Kasumi-1 (cell line): ENCODE data around the gene NT5C.
"Not testable (repeated sequence)": the region's sequence is repeated elsewhere in the genome, so short reads cannot be mapped to it uniquely, and the experiment has no call there.

Experiments used
- DNase-seq, 2 experiments: peaks; one replicate each; lab custom pipeline; 2025; lab: John Stamatoyannopoulos, UW

Gene NT5C

DNA sequence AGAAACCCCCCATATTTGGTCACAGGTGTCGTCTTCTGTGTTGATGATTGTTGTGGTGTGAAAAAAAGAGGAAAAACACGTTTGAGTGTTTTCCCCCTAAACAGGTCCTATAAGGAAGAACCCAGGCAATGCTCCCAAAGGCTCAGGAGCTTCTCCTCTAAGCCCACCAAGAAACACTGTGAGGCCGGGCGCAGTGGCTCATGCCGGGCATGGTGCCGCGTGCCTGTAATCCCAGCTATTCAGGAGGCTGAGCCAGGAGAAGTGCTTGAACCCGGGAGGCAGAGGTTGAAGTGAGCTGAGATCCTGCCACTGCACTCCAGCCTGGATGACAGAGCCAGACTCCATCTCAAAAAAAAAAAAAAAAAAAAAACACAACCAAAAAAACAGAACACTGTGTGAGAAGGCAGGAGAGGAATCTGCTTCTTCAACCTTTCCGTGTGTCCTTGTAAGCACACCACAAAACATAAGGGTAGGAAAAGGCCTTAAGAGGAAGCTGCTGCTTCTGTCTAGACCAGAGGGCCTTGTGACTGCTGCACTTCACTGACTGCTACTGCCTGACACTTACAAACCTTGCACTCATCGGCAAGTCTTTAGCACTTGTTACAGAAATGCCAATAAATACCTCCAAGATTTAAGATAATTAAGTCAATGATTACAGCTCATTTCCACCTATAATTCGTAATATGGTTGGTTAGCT, 13.4 kb upstream of the NT5C start:
- DNase-seq = peak; percentile 22 to 39

DNA sequence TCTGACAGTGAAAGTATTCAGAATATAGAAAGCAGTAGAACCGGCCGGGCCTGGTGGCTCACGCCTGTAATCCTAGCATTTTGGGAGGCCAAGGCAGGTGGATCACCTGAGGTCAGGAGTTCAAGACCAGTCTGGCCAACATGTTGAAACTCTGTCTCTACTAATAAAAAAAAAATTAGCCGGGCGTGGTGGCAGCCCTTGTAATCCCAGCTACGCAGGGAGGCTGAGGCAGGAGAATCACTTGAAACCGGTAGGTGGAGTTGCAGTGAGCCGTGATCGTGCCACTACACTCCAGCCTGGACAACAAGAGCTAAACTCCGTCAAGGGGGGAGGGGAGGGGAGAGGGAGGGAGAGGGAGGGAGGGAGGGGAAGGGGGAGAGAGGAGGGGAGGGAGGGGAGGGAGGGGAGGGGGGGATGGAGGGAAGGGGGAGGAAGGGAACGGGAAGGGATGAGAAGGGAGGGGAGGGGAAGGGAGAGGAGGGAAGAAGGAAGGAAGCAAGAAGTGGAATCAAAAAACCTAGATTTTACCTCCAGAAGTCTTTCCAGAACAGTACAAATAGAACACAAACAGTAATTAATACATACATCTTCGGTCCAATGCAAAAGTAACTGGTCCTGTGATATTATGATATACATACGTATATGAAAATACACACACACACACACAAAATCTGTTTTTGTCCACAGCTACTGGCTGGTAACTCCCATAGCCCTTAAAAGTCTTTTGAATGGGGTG, 10.9 kb upstream of the NT5C start:
- no peak for DNase-seq

DNA sequence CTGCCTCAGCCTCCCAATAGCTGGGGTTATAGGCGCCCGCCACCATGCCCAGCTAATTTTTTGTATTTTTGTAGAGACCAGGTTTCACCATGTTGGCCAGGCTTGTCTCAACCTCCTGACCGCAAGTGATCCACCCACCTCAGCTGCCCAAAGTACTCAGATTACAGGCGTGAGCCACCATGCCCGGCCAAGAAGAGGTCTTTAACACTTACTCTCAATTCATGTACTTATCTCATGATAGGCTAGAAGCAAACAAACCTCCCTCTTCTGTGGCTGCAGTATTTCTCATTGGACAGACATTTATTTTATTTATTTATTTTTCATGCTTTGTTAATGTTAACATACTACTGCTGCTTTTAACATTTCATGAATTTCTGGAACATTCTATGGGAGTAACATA, 7.0 kb upstream of the NT5C start:
- DNase-seq = no peak

DNA sequence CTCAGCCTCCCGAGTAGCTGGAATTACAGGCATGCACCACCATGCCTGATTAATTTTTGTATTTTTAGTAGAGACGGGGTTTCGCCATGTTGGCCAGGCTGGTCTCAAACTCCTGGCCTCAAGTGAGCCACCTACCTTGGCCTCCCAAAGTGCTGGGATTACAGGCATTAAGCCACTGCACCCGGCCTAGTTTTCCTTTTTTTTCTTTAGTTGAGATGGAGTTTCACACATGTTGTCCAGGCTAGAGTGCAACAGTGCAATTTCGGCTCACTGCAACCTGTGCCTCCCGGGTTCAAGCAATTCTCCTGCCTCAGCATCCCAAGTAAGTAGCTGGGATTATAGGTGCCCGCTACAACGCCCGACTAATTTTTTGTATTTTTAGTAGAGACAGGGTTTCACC, 6.2 kb upstream of the NT5C start:
- DNase-seq = not testable (repeated sequence)

DNA sequence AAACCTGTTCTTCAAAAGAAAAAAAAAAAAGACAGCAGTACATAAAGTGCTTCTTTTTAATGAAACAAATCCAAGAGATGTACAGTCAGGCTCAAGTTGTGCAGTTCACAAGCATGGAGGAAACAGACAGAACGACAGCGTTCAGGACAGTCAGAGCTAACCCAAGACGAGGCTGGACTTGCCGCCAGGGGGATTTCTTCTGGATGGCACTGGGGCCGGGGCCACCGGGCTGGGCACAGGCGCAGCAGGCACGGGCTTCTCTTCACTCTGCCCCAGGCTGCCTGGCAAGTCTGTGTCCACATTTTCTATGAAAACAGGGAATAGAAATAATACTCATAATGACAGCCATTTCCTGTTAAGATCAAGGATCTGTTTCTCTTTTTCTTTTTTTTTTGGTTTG, 4.4 kb upstream of the NT5C start:
- no peak for DNase-seq

DNA sequence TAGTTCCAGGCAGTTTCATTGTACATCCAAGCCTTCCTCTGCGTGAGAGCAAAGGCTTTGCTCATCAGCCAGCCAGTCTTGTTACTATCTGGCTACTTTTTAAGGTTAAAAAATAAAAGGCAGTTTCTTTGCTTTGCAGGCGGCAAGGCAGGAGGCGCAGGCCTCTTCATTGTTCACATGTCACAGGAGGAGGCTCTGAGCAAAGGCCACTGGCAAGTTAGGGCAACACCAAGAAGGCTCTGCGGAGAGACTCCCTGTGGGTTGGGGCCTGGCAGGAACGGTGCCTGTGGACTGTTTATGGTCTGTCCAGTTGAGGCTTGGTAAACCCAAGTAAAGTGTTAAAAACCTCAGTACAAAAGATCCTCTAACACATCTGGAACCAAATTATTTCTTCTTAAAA, 3.9 kb upstream of the NT5C start:
- no peak for DNase-seq

DNA sequence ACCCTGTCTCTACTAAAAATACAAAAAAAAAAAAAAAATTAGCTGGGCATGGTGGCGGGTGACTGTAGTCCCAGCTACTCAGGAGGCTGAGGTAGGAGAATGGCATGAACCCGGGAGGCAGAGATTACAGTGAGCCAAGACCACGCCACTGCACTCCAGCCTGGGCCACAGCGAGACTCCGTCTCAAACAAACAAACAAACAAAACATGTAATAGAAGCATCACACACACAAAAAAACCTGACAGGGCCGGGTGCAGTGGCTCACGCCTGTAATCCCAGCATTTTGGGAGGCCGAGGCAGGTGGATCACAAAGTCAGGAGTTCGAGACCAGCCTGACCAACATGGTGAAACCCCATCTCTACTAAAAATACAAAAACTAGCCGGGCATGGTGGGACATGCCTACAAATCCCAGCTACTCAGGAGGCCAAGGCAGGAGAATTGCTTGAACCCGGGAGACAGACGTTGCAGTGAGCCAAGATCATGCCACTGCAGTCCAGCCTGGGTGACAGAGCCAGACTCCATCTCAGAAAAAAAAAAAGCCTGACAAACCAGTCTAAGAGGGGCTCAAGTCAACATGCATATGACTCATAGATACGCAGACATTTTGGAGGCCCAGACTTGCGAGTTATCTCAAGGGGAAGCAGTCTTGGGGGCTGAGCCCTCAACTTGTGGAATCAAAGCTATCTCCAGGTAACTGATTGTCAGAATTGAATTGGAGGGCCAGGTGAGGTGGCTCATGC, 2.2 kb upstream of the NT5C start:
- not testable (repeated sequence) for DNase-seq

DNA sequence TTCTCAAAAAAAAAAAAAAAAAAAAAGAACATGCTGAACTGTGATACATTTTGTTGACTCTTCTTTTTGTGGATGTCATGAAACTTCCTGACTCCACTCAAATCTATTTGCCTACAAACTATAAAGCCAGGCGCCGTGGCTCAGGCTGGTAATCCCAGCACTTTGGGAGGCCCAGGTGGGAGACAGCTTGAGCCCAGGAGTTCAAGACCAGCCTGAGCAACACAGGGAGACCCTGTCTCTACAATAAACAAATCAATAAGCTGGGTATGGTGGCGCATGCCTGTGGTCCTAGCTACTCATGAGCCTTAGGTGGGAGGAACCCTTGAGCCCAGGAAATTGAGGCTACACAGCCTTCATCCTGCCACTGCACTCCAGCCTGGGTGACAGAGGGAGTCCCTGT, 1.5 kb upstream of the NT5C start:
- DNase-seq = no peak

DNA sequence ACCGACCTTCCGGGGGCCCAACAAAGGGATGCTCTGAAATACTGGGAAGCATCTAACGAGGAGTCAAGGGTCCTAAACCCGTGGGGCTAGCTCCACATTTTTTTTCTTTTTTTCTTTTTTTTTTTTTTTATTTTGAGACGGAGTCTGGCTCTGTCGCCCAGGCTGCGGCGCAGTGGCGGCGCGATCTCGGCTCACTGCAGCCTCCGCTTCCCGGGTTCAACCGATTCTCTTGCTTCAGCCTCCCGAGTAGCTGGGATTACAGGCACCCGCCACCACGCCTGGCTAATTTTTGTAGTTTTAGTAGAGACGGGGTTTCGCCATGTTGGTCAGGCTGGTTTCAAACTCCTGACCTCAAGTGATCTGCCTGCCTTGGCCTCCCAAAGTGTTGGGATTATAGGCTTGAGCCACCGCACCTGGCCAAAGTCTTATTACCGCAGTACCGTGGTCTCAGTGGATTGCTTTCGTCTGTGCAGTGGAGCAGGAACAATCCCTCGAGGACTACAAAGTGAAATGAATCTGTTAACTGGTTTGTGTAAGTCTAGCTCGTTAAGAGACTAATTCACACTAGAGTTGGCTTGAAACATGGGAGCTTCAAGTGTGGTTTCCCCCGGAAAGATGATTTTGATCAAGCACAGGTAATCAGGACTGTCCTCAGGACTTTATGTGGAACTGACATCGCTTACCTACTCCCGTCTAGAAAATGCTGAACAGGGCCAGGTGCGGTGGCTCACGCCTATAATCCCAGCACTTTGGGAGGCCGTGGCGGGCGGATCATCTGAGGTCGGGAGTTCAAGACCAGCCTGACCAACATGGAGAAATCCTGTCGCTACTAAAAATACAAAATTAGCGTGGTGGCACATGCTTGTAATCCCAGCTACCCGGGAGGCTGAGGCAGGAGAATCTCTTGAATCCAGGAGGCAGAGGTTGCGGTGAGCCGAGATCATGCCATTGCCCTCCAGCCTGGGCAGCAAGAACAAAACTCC, 767 bp upstream of the NT5C start:
- DNase-seq = not testable (repeated sequence)

DNA sequence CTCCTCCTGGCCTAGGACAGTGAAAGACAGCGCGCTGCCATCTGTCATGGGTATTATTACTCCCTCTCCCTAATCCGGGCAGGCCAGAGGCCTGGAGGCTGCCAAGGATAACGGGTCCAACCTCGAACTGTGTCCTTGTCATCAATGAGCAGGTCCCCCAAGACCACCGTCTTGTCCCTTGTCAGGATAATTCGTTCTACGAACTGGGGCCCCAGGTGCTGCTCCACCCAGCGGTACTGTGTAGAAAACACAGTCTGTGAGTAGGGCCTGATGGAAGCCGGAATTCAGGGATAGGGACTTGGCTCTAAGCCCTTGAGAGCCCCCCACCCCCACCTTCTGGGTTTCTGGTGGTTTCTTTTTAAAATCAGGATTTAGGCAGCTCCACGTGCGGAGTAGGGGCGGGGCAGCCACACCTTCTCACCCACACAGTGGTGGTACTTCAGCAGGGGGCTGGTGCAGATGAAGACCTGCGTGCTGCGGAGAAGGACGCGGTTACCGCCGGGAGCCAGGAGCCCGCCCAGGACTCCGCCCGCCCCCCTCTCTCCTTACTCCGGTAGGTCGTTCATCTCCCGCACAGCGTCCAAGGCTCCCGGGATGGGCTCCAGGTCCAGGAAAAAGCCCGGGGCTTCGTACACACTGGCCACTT, 787 bp downstream of the NT5C start:
- DNase-seq = peak; percentile 76 to 87

DNA sequence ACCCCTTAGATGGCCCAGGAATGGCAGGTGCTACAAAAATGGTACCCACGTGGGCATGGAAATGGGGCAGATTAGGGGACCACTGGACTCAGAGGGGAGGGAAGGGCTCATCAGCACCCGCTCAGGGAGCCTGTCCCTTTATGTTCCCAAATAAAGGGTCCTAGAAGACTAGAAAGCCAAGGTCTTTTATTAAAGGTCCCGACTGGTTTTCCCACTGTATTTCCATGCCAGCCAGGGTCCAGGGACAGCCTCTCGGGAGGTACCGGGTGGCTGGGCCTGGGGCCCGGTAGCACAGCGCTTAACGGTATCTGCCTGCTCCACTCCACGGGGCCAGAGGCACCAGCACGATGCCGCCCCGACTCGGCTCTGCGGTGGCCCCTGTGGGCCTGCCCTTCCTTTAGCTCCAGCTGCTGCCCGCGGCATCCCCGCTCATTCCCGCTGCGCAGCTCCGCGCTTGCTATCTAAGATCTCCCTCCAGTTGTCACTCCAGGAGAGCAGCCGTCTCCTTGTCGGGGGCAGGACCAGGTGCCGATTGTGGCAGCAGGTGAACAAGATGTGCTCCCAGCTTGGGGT, 1.4 kb downstream of the NT5C start:
- no peak for DNase-seq

DNA sequence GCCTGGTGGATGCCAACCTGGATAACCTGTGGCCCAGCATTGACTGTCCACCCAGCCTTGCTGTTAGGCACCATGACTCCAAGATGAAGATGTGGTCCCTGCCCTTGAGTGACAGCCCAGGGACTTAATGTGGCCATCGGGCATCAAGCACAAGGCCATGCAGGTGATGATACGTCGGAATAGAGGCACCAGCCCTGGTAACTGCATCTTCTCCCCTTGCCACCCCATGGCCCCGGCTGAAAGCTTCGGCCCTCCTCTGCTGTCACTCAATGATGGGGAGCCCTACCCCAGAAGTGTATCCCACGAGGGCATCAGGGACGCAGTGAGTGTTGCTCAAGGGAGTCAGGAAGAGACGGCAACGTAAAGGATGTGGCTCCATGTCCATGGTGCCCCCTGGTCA, 2.0 kb downstream of the NT5C start:
- DNase-seq = no peak

DNA sequence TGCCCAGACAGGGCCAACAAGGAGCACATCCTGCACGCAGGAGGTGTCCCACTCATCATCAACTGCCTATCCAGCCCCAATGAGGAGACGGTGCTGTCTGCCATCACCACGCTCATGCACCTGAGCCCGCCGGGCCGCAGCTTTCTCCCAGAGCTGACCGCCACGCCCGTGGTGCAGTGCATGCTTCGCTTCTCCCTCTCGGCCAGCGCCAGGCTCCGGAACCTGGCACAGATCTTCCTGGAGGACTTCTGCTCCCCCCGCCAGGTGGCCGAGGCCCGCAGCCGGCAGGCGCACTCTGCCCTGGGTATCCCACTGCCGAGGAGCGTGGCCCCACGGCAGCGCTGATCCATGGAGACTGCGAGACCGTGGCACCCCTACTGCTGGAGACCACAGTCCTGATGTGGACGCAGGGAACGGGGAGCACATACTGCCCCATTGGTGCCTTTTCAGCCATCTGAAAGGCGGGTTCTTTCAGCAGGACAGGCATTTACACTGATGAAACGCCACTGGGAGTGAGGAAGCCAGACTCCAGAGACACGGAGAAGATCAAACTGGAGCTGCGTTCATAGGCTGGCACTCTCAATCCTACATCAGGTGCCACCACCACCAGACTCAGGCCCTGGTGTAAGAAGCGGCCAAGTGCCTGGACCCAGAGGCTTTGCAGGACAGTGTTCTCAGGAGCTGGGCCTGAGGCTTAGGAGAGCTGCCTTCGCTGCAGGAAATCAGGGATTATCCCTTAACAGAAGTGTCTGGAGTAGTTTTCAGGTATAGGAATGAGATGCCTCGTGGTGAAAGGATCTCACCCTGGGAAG, 2.6 kb downstream of the NT5C start:
- DNase-seq = no peak

DNA sequence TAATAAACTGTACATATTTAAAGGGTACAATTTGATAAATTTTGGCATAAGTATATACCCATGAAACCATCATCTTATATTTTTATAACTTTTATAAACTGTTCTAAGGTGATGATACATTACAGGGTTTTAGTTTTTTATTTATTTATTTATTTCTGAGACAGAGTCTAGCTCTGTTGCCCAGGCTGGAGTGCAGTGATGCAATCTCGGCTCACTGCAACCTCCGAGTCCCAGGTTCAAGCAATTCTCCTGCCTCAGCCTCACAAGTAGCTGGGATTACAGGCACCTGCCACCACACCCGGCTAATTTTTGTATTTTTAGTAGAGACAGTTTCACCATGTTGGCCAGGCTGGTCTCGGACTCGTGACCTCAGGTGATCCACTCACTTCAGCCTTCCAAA, 3.6 kb downstream of the NT5C start:
- not testable (repeated sequence) for DNase-seq

DNA sequence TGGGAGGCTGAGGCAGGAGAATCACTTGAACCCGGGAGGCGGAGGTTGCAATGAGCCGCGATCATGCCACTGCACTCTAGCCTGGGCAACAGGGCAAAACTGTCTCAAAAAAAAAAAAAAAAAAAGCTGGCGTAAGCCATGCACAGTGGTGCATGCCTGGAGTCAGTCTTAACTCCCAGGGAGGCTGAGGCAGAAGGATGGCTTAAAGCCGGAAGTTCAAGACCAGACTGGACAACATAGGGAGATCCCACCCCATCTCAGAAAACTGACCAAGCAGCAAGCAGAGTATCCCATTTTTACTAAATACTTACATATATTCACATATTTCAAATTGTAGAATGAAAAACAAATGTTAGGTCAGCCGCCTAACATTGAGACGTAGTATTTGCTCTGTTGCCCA, 4.6 kb downstream of the NT5C start:
- DNase-seq = no peak

DNA sequence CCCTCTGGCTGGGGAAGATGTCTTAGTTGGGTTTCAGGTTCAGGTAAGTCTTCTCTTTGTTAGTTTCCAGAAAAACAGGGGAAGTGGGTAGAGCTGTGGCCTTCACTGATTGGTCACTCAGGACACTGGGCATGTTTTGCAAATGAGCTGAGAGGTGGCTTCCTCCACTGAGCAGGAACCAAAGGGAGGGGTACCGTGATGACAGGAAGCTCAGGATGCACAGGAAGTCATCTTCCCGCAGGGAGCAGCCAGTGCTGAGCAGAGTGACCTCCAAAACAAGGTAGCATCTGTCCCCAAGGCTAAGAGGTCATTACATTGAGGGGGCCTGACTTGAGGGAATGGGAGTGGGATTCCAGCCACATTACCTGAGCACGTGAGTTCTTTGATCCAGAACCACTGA, 5.6 kb downstream of the NT5C start:
- no peak for DNase-seq

DNA sequence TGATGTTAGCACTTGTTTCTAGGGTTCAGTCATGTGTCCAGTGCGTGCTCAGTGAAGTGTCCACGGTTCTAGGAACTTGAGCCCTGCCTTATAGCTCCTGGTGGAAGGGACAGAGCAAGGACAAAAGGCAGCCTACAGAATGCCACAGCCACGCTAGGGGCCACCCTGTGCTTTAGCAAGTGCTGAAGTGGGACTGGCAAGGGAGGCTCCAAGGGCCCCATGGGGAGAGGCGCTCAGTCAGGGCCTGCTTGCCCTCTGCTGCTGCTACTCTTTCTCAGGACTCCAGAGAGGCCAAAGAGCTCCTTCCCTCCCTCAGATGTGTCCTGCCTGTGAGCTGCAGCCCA, 6.8 kb downstream of the NT5C start:
- no peak for DNase-seq

DNA sequence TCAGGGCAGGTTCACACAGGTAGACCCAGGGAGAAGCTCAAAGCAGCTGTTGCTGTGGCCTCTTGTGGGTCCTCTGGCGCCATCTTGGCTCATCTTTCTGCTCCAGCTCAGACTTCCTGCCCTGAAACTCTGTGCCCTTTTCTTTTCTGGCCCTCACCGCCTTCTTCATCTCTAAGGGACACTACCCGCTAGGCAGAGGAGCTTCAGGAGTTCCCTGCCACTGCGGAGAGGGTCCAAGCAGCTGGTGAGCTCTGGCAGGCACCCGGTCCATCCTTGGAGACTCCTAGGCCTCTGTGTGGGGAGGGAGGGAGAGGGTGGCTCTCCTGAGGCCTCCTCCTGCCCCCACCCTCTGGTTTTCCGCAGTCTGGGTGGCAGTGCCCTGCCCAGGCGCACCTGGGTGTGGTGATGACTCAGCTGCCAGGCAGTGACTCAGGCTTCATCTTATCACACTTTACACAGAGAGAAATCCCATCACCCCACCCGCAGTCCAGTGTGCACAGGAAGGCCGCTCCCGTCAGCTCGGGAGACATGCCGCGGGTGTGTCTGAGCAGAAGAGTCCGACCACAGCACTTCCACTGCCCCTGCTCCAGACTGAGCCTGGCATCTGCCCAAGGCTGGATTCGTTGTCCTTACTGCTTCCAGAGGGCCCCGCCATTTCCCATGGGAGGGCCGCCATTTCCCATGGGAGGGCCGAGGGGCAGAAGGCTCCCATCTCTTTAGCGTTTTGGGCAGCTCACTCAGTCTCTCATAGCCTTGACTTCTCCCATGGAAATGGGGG, 7.3 kb downstream of the NT5C start:
- DNase-seq = no peak

DNA sequence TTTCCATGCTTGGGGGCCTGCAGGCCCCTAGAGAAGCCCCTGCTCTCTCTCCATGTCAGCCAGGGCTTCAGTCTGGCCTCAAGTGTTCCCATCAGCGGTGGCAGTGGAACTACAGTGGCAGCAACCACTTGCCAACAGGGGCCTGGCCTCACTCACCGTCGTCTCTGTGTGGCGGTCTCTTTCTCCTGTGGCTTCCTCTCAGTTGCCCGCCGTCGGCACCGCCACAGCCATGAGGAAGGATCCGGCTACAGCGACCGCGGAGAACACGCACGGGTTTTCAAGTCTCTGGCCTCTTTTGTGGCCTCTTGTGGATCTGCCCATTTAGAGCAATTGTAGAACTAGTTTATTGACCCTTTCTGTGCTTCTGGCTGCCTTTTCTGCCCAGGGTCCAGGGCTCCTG, 13.2 kb downstream of the NT5C start:
- DNase-seq = no peak

DNA sequence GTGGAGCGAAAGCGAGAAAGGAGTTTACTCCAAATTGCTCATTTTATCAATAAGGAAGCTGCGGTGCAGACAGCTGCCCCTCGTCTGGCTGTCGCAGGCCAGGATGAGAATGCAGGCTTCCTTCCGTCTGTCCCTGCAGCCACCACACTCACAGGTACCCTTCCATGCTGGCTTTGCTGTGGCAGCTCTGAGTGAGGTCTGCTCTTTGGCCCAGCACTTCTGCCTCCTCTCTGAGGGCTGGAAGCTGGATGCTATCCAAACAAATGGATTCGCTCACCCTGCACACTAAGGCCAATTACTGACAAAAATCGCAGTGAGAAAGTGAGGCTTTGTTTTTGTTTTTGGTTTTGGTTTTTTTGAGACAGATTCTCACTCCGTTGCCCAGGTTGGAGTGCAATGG, 14.8 kb downstream of the NT5C start:
- DNase-seq = peak; percentile 76 to 81
